ENCODE data around the gene NTRK1. TPM values are rescaled to one million over a fixed set of nuclear protein-coding genes. Genes with fewer than 3 reads are reported as not detected.
A peak's percentile ranks its signal among the peaks of the same experiment; 100 is the strongest.

Gene NTRK1
- total RNA-seq, 2 donors from 2014 or later: 0.59 to 31.4 TPM

DNA sequence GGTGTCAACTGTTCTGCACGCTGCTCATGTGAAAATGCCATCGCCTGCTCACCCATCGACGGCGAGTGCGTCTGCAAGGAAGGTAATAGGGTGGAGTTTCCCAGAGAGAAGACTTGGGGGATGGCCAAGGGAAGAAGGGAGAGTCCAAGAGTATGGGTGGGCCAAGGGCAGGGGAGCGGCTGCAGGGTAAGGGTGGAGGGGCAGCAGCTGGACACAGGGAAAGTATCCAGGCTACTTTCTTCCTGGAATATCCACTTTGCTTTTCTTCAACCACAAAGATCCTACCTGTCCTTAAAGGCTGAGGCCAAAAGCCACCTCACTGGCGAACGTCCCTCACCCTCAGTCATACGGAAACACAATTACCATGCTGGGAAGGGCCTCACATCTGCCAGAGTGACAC is 48.3 kb downstream of the NTRK1 start:
- no peak for DNase-seq (ENCODE audit: low spot score)
- Histone ChIP-seq H3K36me3 (no peaks in the 10 kb centered on the region), H3K4me1 (replicated peaks) (no peaks in the 10 kb centered on the region), H3K27ac (no peak overlapping the region), H3K27me3 (replicated peaks; ENCODE audit: insufficient read depth) (no peaks in the 10 kb centered on the region), H3K9me3 (no peaks in the 10 kb centered on the region), H3K4me3 (no peak overlapping the region)
- intact Hi-C loops (cut with DNase I): no loop called here
- WGBS: 64% methylated on average over 10 of the region's 10 CpGs
- no peak for TF ChIP-seq POLR2A (IDR thresholded peaks at IDR 0.05)
- TF ChIP-seq, protein P1, sequence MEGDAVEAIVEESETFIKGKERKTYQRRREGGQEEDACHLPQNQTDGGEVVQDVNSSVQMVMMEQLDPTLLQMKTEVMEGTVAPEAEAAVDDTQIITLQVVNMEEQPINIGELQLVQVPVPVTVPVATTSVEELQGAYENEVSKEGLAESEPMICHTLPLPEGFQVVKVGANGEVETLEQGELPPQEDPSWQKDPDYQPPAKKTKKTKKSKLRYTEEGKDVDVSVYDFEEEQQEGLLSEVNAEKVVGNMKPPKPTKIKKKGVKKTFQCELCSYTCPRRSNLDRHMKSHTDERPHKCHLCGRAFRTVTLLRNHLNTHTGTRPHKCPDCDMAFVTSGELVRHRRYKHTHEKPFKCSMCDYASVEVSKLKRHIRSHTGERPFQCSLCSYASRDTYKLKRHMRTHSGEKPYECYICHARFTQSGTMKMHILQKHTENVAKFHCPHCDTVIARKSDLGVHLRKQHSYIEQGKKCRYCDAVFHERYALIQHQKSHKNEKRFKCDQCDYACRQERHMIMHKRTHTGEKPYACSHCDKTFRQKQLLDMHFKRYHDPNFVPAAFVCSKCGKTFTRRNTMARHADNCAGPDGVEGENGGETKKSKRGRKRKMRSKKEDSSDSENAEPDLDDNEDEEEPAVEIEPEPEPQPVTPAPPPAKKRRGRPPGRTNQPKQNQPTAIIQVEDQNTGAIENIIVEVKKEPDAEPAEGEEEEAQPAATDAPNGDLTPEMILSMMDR (IDR thresholded peaks at IDR 0.05): no peak
- no peak for TF ChIP-seq POLR2AphosphoS5 (IDR thresholded peaks at IDR 0.05)

DNA sequence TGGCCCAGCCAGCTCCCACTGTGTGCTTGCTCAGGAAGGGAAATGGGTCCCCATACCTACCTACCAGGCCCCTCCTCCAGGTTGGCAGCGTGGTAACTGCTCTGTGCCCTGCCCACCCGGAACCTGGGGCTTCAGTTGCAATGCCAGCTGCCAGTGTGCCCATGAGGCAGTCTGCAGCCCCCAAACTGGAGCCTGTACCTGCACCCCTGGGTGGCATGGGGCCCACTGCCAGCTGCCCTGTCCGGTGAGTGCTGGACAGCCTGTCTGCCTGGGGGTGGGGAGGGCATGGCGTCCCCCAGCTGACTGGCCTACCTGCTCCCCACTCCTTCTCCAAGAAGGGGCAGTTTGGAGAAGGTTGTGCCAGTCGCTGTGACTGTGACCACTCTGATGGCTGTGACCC is 49.0 kb downstream of the NTRK1 start:
- TF ChIP-seq, protein P1 (IDR thresholded peaks at IDR 0.05): no peak
- TF ChIP-seq POLR2AphosphoS5 (IDR thresholded peaks at IDR 0.05) (no peak), POLR2A (IDR thresholded peaks at IDR 0.05) (no peak)
- Histone ChIP-seq H3K4me1 (replicated peaks) (no peaks in the 10 kb centered on the region), H3K27ac (no peak overlapping the region), H3K4me3 (no peak overlapping the region), H3K9me3 (no peaks in the 10 kb centered on the region), H3K27me3 (replicated peaks; ENCODE audit: insufficient read depth) (no peaks in the 10 kb centered on the region), H3K36me3 (no peaks in the 10 kb centered on the region)
- intact Hi-C loops (cut with DNase I): no loop called here
- no peak for DNase-seq (ENCODE audit: low spot score)
- WGBS: 91% methylated on average over 4 of the region's 5 CpGs

DNA sequence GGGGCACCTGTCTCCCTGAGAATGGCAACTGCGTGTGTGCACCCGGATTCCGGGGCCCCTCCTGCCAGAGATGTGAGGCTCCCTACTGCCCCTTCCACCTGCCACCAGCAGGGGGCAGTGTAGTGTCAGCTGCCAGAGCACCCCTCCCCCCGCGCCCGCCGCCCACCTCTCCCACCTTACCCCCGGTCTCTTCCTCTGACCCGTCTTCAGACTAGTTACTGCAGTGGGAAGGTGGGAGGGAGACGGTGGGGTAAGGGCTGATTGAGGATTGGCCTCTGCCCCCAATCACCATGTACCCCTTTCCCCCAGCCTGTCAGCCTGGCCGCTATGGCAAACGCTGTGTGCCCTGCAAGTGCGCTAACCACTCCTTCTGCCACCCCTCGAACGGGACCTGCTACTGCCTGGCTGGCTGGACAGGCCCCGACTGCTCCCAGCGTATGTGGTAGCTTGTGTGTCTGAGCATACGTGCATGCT is 49.7 kb downstream of the NTRK1 start:
- intact Hi-C loops (cut with DNase I): no loop called here
- Histone ChIP-seq H3K27me3 (replicated peaks; ENCODE audit: insufficient read depth) (no peaks in the 10 kb centered on the region), H3K4me3 (no peak overlapping the region), H3K27ac (no peak overlapping the region), H3K4me1 (replicated peaks) (no peaks in the 10 kb centered on the region), H3K9me3 (no peaks in the 10 kb centered on the region), H3K36me3 (no peaks in the 10 kb centered on the region)
- DNase-seq (ENCODE audit: low spot score): peak; percentile 20
- 37% methylated on average over 14 of the region's 18 CpGs for WGBS
- TF ChIP-seq POLR2A (IDR thresholded peaks at IDR 0.05) (no peak), POLR2AphosphoS5 (IDR thresholded peaks at IDR 0.05) (no peak)
- TF ChIP-seq, protein P1 (IDR thresholded peaks at IDR 0.05): peak; percentile 41 to 75 (median 44)

DNA sequence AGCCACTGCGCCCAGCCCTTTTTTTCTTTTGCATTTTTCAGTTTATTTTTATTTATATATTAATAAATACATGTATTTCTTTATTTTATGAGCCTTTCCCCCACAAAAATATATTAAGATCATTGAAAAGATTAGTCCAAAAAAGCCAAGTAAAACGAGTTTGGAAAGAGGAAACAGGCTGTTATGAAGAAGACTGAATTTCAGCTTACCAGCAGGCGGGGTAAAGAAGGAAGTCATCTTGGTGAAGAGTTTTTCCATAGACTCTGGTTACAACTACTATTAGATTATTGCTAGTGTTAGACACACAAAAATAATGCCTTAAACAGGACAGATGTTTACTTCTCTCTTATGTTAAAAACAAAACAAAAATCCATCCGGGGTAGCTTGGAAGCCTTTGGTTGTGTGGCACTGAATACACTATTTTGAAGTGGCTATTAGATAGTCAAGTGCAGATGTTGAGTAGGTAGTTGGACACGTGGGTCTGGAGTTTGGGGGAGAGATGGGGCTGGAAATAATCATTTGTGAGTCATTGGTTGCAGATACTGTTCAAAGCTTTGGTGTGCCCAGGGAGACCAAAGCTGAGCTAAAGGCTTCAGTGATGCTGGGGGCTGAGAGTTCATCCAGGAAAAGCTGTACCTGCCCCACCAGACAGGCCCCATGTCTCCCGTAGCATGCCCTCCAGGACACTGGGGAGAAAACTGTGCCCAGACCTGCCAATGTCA is 51.1 kb downstream of the NTRK1 start:
- intact Hi-C loops (cut with DNase I): no loop called here
- TF ChIP-seq POLR2AphosphoS5 (IDR thresholded peaks at IDR 0.05) (no peak), POLR2A (IDR thresholded peaks at IDR 0.05) (no peak)
- TF ChIP-seq, protein P1 (IDR thresholded peaks at IDR 0.05): no peak
- Histone ChIP-seq H3K36me3 (no peaks in the 10 kb centered on the region), H3K4me3 (no peak overlapping the region), H3K9me3 (no peaks in the 10 kb centered on the region), H3K27ac (no peak overlapping the region), H3K27me3 (replicated peaks; ENCODE audit: insufficient read depth) (no peaks in the 10 kb centered on the region), H3K4me1 (replicated peaks) (no peaks in the 10 kb centered on the region)
- 79% methylated on average over 6 of the region's 6 CpGs for WGBS
- DNase-seq (ENCODE audit: low spot score): no peak

- no peak overlapping the region for H3K27ac ChIP-seq
- no peaks in the 10 kb centered on the region for H3K9me3 ChIP-seq
- no peak for DNase-seq (ENCODE audit: low spot score)
- intact Hi-C loops (cut with DNase I): no loop called here
- no peak overlapping the region for H3K4me3 ChIP-seq
- TF ChIP-seq POLR2A (IDR thresholded peaks at IDR 0.05): no peak
- no peak for TF ChIP-seq POLR2AphosphoS5 (IDR thresholded peaks at IDR 0.05)
- TF ChIP-seq, protein P1 (IDR thresholded peaks at IDR 0.05): no peak
- 86% methylated on average over 2 of the region's 2 CpGs for WGBS
- H3K4me1 ChIP-seq (replicated peaks): no peaks in the 10 kb centered on the region
- no peaks in the 10 kb centered on the region for H3K27me3 ChIP-seq (replicated peaks; ENCODE audit: insufficient read depth)
- H3K36me3 ChIP-seq: no peaks in the 10 kb centered on the region
Measured at GRCh38 chr1:156912310-156912709, 51.6 kb downstream of the NTRK1 start.

Data from prostate gland (tissue), 2 donors.